M059J (cell line): ENCODE results near the gene MYOT. TPM values are rescaled to one million over a fixed set of nuclear protein-coding genes. Genes with fewer than 3 reads are reported as not detected.

Source experiments
- DNase-seq: peaks from one replicate; pipeline ENCODE4 v3.0.0-alpha.2; 2012; ENCODE audit warnings: low read depth
- total RNA-seq: library from RNA; depleted of rRNA; stranded (reverse); fragments of >200 nt; shearing (Covaris generic); gene quantifications from 2 replicates; pipeline ENCODE4 v1.2.3, GENCODE V29; 2014; rRNA removed

The MYOT gene
- total RNA-seq, 1 experiment from 2014 or later = not detected

GRCh38 chr5:137901011-137901817, 33.6 kb downstream of the MYOT start:
- peak; percentile 15 for DNase-seq

- DNase-seq = no peak
These were observed 34.9 kb downstream of the MYOT start for GRCh38 chr5:137902408-137903133.

GRCh38 chr5:137914758-137915157, 47.1 kb downstream of the MYOT start:
- no peak for DNase-seq

- no peak for DNase-seq
These were observed 49.3 kb downstream of the MYOT start for GRCh38 chr5:137916923-137917322.

GRCh38 chr5:137921931-137922330, 54.3 kb downstream of the MYOT start:
- peak; percentile 82 for DNase-seq

GRCh38 chr5:137923856-137924255, 56.2 kb downstream of the MYOT start:
- DNase-seq = peak; percentile 11

- DNase-seq = no peak
These were observed 65.1 kb downstream of the MYOT start for GRCh38 chr5:137932800-137933199.

- peak; percentile 42 for DNase-seq
These were observed 65.8 kb downstream of the MYOT start for GRCh38 chr5:137933491-137933911.

- DNase-seq = no peak
These were observed 67.5 kb downstream of the MYOT start for GRCh38 chr5:137935190-137935589.

- DNase-seq = no peak
These were observed 68.0 kb downstream of the MYOT start for GRCh38 chr5:137935694-137936093.

Other genes starting within 250 kb of the MYOT start
- gene KLHL3, start 131.8 kb upstream of the MYOT start, total RNA-seq = 0.74 and 2.2 TPM in 2 replicates
- 5.8 and 9.7 TPM in 2 replicates for gene HNRNPA0, start 113.5 kb upstream of the MYOT start, total RNA-seq
- gene PKD2L2, start 21.6 kb downstream of the MYOT start, total RNA-seq = 0.17 TPM in 1 of 2 replicates, not detected in the other
- gene FAM13B, start 165.2 kb downstream of the MYOT start, total RNA-seq = 9.0 and 13.0 TPM in 2 replicates
- 0.12 and 0.54 TPM in 2 replicates for gene WNT8A, start 216.2 kb downstream of the MYOT start, total RNA-seq